ENCODE measurements around the gene IQCH. TPM values are rescaled to one million over a fixed set of nuclear protein-coding genes. Genes with fewer than 3 reads are reported as not detected.

IQCH gene
- polyA plus RNA-seq, 3 donors, result 0.03 TPM; not detected in 2

DNA sequence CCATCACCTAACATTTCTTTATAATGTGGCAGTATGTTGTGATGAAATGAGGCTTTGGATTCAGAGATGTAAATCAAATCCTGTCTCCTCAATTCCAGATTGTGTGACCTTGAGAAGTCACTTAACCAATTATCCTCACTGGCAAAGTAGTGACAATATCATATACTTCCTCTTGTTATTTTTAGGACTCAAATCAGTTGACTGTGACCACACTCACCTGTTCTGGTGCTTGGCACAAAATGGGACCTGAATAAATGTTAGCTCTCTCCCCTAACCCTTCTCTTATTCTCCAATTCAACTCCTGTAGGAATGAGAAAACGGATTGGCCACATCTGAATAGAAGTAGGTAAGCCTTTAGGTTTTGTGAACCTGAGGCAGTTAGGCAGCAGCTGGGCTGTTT lies 42.1 kb downstream of the IQCH start:
- Mint-ChIP-seq H3K27ac (no peak overlapping the region), H3K4me3 (no peak overlapping the region), H3K9me3 (no peaks in the 10 kb centered on the region), H3K36me3 (no peaks in the 10 kb centered on the region), H3K27me3 (ENCODE audit: low read depth in 3 of 3) (peaks cover 0 to 1% (median 0%) of the 10 kb centered on the region in 3 donors), H3K4me1 (peaks cover 9% of the 10 kb centered on the region)
- H3K4me1 ChIP-seq (ENCODE audit: control insufficient read depth in 1 of 2, insufficient read depth in 2 of 2, low read length in 2 of 2), result no peaks in the 10 kb centered on the region
- no peak overlapping the region for H3K4me3 ChIP-seq (replicated peaks in 1 of 3; ENCODE audit: low read depth in 2 of 3, low read length in 3 of 3)
- no CpG with 5 or more reads among the region's 1 CpG for WGBS (ENCODE audit: insufficient coverage)
- no peak overlapping the region for H2AFZ ChIP-seq (ENCODE audit: insufficient read depth, low read depth, low read length, poor library complexity, severe bottlenecking)
- intact Hi-C loops (cut with micrococcal nuclease), result no loop called here
- no peaks in the 10 kb centered on the region for H4K20me1 ChIP-seq (ENCODE audit: insufficient read depth, low read length)
- no peak overlapping the region for H3K4me2 ChIP-seq (replicated peaks; ENCODE audit: extremely low read depth, low read length, poor library complexity, severe bottlenecking)
- H3K27me3 ChIP-seq (ENCODE audit: control insufficient read depth in 2 of 2, insufficient read depth in 2 of 2, low read length in 2 of 2), result no peaks in the 10 kb centered on the region
- TF ChIP-seq CTCF (IDR thresholded peaks at IDR 0.05), result no peak
- H3K79me2 ChIP-seq (ENCODE audit: insufficient read depth, low read length), result no peaks in the 10 kb centered on the region
- H3K9me3 ChIP-seq (replicated peaks in 1 of 2; ENCODE audit: control insufficient read depth in 1 of 2, insufficient read depth in 1 of 2, low read length in 2 of 2), result no peaks in the 10 kb centered on the region
- H3K27ac ChIP-seq (ENCODE audit: low read depth in 1 of 2, low read length in 2 of 2), result no peak overlapping the region
- H3K9ac ChIP-seq (ENCODE audit: insufficient read depth, low read length, poor library complexity, severe bottlenecking), result no peak overlapping the region
- DNase-seq, result no peak
- H3K36me3 ChIP-seq (replicated peaks in 1 of 2; ENCODE audit: control insufficient read depth in 1 of 2, insufficient read depth in 2 of 2, low read length in 2 of 2), result no peaks in the 10 kb centered on the region

GRCh38 chr15:67300266-67301025 lies 45.9 kb downstream of the IQCH start:
- Mint-ChIP-seq H3K36me3 (no peaks in the 10 kb centered on the region), H3K27me3 (ENCODE audit: low read depth in 3 of 3) (peaks cover 0 to 1% (median 0%) of the 10 kb centered on the region in 3 donors), H3K4me1 (peaks cover 9% of the 10 kb centered on the region), H3K9me3 (no peaks in the 10 kb centered on the region), H3K27ac (no peak overlapping the region), H3K4me3 (no peak overlapping the region)
- H3K4me2 ChIP-seq (replicated peaks; ENCODE audit: extremely low read depth, low read length, poor library complexity, severe bottlenecking), result no peak overlapping the region
- intact Hi-C loops (cut with micrococcal nuclease), result no loop called here
- no peaks in the 10 kb centered on the region for H3K9me3 ChIP-seq (replicated peaks in 1 of 2; ENCODE audit: control insufficient read depth in 1 of 2, insufficient read depth in 1 of 2, low read length in 2 of 2)
- no peaks in the 10 kb centered on the region for H3K79me2 ChIP-seq (ENCODE audit: insufficient read depth, low read length)
- H2AFZ ChIP-seq (ENCODE audit: insufficient read depth, low read depth, low read length, poor library complexity, severe bottlenecking), result no peak overlapping the region
- no peak overlapping the region for H3K4me3 ChIP-seq (replicated peaks in 1 of 3; ENCODE audit: low read depth in 2 of 3, low read length in 3 of 3)
- DNase-seq, result no peak
- H3K27me3 ChIP-seq (ENCODE audit: control insufficient read depth in 2 of 2, insufficient read depth in 2 of 2, low read length in 2 of 2), result no peaks in the 10 kb centered on the region
- H3K9ac ChIP-seq (ENCODE audit: insufficient read depth, low read length, poor library complexity, severe bottlenecking), result no peak overlapping the region
- no peaks in the 10 kb centered on the region for H3K4me1 ChIP-seq (ENCODE audit: control insufficient read depth in 1 of 2, insufficient read depth in 2 of 2, low read length in 2 of 2)
- no peaks in the 10 kb centered on the region for H3K36me3 ChIP-seq (replicated peaks in 1 of 2; ENCODE audit: control insufficient read depth in 1 of 2, insufficient read depth in 2 of 2, low read length in 2 of 2)
- no peaks in the 10 kb centered on the region for H4K20me1 ChIP-seq (ENCODE audit: insufficient read depth, low read length)
- no CpG with 5 or more reads among the region's 2 CpGs for WGBS (ENCODE audit: insufficient coverage)
- H3K27ac ChIP-seq (ENCODE audit: low read depth in 1 of 2, low read length in 2 of 2), result no peak overlapping the region
- TF ChIP-seq CTCF (IDR thresholded peaks at IDR 0.05), result no peak
